ENCODE measurements around the gene EXTL2. TPM values are rescaled to one million over a fixed set of nuclear protein-coding genes. Genes with fewer than 3 reads are reported as not detected.

EXTL2 gene
- 24.0 and 32.8 TPM in 2 replicates for total RNA-seq

GRCh38 chr1:100894603-100895539 is at the start of gene EXTL2:
EXTL2 (minus strand) TSS chr1:100894842; CDS start chr1:100888757, 6,085 bp downstream.

GRCh38 chr1:100895540-100896480 is 1.2 kb upstream of the EXTL2 start, which contains the start of gene SLC30A7:
SLC30A7 (plus strand) TSS chr1:100896090; CDS start chr1:100896263, 173 bp downstream.

Other genes starting within 250 kb of the EXTL2 start
- 14.3 and 47.1 TPM in 2 replicates for gene VCAM1, start 175.1 kb downstream of the EXTL2 start, total RNA-seq
- gene SLC30A7, start 1.2 kb upstream of the EXTL2 start, total RNA-seq: 38.3 and 58.2 TPM in 2 replicates
- gene DPH5, start 130.9 kb upstream of the EXTL2 start, total RNA-seq: 22.7 and 24.3 TPM in 2 replicates